Inferior parietal cortex (tissue), 1 donor: ENCODE data around the gene CLDN5.

Experiments
- DNase-seq: peaks from one replicate; pipeline ENCODE4 v3.0.0-alpha.2; 2016; ENCODE audit errors: extremely low spot score

The CLDN5 gene, protein sequence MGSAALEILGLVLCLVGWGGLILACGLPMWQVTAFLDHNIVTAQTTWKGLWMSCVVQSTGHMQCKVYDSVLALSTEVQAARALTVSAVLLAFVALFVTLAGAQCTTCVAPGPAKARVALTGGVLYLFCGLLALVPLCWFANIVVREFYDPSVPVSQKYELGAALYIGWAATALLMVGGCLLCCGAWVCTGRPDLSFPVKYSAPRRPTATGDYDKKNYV

DNA sequence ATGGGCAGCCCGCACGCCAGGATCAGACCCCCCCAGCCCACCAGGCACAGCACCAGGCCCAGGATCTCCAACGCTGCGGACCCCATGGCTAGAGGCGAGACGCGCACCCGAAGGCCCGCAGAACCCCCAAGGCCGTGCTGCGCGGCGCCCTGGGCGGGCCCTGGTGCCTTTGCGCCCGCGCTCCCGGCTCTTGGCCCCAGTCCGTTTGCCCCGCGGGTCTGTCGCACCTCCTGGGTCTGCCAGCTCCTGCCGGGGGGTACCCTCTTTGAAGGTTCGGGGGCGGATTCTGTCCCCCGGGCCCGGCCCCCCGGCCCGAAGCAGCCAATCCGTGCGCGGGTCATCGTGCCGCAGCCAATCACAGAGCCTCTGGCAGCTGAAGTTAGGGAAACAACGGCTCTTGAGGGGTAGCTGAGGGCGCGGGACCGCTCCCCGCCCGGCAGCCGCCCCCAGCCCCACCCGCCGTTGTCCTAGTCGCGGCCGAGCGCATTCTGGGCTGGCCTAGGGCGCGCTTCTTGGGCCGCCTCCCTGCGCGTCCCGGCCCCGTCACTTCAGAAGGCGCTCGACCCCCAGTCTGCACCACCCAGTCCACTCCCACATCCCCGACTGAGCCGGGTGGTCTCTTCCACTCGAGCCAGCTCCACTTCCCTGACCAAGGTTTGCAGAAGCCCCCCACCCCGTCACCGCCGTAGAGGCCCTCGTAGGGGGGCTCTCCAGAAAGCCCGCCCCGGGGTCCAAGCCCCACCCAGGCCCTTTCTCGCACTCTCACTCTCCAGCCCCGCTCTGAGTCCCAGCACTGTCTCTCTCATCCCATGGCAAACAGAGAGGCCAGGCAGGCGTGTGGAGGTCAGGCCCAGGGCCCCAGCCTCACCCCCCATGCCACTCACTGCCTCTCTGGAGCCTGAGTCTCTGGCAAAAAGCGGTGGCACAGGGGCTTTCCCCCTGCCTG, at the start of gene CLDN5:
Gene CLDN5 (minus strand): TSS at position 241 of the 946 bp plus-strand sequence. CDS start 155 bp downstream, at position 86.
- DNase-seq: no peak

DNA sequence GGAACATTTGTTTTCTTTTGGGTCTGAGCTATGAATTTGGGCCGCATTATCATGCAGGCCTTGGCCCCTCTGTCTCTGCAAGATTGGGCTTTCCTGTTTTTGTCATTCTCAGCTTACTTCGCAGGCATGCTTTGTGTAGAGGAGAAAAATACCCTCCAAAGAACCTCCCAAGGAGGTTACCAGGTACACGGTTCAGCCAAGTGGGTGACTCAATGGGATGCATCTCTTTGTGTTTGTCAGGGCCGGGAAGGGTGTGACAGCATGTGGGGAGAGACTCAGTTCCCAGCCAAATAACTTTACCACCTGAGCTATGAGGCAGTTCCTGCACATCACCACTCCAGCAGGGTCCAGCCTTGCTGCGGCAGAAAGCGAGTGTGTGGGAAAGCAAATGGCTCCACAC, 47.8 kb upstream of the CLDN5 start:
- DNase-seq: no peak

DNA sequence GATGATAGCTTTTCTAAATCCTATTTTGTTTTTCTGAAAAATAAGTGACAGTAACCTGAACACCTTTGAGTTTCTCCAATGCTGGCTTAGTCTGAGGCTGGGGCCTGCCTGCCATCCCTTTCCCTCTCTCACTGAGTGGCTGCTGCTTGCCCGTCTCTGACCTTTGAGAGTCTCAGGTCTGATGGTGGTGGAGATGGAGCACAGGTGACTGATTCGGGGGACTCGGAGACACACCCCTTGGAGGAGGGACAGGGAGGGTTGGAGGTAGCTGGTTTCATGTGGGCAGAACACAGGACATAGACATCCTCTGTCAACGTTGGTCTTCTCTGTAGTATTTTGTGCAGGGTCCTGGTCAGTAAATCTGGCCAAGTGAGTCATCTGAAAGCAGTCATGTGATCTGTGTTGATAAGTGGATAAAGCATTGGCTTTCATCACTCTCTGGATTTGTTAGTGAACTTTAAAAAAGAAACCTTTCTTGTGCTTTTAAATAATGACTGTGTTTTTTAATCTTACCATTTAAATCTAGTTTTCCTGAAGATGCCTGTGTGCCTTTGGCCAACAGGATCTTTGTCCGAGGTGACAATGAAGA, 47.1 kb upstream of the CLDN5 start:
- DNase-seq: no peak

DNA sequence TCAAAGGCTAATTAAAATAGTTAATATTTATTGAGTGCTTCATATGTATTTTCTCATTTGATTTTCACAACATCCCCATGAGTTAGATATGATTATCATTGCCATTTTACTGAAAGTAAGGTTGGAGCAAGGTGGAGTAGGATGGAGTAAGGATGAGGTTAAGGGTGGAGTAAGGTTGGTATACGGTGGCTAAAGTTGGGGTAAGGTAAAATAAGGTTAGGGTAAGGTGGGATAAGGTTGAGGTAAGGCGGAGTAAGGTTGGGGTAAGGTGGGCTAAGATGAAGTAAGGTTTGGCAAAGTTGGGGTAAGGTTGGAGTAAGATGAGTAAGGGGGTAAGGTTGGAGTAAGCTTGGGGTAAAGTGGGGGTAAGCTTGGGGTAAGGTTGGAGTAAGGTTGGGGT, 45.8 kb upstream of the CLDN5 start:
- DNase-seq: no peak

DNA sequence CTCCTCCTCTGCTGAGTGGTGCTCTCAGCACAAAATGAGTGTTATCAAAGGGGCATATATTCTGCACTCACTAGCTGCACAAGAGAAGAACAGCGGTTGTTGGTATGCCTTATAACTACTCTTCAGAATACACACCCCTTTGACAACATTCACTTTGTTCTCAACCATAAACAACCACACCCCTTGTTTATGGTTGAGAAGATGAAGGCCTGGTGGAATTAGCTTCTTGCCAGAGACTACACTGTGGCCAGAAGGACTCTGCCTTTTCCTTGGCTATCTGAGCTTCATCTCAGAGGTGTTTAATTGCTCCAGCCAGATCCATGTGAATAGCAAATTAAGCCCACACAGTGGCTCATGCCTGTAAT, 45.0 kb upstream of the CLDN5 start:
- no peak for DNase-seq

DNA sequence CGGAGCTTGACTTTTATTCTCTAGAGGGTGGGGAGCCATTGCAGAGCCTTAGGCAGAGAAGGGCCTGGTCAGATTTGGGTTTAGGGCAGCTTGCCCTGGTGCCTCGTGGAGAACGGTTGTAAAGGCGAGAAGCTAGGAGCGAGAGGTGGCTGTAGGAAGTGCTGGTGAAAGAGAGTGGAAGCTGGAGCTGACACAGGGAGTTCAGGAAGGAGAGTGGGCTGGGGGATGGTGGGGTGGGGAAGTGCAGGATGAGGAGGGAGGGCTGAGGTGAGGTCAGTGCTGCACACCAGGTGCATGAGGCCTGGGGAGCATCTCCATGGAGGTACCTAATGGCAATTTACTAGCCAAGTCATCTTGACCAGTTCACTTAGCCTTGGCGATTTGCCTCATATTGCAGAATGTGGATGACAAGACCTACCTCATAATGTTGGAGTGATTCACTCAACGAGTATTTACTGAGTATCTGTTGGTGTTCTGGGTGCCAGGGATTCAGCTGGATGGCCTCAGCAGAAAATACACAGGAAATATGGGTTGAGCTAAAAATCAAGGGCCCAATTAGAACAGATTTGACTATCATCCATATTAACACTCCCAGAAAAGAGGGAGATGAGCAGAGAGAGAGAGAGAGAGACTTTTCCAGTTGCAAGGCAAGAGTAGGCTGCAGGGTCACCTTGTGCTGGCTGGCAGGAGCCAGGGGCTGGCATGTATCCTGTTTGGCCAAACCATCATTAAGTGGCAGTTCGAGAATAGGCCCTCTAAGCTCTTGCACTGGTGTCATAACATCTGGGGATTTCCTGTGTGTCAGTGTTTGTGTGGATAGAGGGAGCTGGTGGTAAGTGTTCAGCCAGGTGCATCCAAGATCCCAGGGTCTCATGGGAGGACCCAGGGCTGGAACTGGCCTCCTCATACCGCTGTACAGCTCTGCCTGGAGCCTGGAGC, 44.4 kb upstream of the CLDN5 start:
- DNase-seq: no peak

DNA sequence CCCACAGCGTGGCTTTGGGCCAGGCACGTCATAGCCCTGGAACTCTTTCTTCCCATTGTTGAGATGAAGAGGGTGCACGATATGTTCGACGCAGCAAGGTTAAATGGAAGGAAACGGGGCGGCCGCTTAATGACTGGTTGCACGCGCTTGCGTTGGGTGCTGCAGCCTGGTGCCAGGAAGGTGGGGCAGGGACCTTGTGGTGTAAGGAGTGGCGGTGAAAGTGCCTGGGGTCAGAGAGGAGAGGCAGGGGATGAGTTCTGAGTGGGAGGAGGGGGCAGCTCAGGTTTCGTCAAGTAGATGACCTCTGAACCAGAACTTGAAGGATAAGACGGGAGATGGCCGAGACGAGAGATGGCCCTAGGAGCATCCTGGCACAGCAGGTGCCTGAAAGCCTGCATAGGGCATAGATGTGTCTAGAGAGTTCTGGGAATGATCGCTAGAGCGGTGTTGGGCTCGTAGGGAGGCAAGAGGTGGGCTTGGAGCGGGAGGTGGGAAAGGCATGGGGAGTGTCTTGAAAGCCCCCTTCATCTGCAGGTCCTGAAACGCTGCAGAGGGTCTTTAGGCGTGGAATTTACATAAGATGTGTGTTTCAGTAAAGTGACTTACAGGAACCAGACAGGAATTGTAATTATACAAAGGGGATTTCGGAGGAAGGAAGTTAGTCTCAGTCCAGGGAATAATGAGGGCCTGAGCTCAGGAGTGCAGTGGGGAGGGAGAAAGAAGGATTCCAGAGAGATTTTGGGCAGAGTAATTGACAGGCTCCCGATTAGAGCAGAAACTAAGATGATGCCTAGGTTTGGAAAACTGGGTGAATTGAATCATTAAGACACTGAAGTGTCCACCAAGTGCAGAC, 43.2 kb upstream of the CLDN5 start:
- no peak for DNase-seq

DNA sequence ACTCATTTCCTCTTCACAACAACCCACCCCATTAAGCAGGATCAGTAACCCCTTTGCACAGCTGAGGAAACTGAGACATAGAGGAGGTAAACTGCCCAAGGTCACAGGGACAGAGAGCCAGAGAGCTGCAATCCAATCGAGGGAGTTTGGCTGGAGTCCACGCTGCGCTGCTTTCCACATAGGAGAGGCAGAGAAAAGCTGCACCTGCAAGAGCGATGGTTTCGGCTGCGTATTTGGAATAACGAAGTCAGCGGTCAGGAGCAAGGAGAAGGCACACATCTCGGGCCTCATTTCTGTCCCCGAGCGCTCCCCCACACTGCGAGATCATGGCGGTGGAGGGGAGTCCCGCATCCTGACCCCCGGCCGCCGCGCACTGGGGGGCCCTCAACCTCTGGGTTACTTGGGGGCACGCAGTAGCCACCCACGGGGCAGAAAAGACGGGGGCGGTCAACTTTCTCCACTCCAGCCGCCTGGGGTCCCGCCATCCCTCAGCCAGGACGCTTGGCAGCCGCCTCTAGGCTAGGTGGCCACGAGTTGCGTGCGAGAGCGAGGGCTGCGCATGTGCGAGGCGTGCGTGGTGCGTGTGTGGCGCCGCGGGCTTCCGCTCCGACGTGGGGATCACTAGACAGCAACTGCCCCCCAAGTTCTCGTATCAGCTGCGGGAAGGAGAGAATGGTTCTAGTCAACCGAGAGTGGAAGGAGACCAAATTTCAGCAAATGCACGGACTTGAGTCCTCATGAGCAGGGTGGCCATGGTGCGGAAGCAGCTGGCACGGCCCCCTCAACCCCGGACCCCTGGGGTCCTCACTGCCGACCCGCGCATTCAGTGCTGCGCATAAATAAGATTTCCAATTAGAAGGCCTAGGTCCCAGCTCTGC, 42.3 kb upstream of the CLDN5 start:
- DNase-seq: no peak

DNA sequence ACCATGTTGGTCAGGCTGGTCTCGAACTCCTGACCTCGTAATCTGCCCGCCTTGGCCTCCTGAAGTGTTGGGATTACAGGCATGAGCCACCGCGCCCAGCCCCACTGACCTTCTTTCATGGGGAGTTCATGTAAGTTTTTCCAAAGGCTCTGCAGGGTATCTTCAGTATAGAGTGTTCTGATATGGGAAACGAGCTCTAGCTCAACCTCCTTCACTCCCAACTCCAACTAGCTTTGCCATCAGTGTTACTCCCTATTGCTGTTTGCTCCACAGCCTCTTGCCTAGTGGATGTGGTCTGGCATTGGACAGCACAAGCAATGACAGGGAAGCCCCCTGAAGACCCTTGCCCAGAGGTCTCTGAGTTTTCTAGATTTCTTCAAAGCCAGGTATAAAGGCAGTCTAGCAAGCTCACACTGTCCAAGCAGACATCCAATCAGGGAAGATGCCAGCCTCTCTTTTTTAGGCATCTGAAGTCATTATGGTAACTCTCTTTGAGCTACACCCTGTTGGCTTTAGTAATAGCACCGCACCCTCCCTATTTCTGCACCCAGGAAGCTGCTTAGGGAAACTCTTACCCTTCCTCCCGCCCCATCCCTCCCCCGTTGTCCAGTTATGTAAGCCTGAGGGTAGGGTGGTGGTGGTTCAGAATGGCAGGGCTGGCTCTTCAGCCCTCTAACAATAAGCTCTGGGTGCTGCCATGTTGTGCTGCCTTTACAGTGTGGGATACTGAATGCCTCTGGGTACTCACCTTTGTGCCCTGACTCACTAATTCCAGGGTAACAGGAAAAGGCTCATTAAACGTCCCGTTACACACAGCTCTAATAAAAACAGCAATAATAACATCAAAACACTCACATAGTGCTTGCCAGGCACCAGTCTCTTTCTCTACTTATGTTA, 41.4 kb upstream of the CLDN5 start:
- no peak for DNase-seq

DNA sequence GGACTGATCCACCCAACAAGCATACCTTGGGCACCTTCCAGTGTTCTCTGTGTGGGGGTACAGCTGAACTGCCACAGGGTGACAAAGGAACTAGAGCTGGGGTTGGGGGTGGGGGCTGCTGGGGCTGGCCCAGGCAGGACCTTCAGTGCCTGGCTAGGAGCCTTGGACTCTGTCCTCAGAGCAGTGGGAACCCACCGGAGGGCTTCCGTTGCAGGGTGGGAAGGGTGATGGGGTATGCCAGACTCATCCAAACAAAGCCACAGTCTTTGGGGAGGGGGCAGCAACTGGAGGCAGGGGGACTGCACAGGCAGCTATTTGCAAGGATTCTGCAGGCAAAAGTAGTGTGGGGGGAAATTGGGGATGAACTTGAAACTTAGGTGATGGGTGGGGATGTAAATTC, 35.7 kb upstream of the CLDN5 start:
- DNase-seq: no peak

DNA sequence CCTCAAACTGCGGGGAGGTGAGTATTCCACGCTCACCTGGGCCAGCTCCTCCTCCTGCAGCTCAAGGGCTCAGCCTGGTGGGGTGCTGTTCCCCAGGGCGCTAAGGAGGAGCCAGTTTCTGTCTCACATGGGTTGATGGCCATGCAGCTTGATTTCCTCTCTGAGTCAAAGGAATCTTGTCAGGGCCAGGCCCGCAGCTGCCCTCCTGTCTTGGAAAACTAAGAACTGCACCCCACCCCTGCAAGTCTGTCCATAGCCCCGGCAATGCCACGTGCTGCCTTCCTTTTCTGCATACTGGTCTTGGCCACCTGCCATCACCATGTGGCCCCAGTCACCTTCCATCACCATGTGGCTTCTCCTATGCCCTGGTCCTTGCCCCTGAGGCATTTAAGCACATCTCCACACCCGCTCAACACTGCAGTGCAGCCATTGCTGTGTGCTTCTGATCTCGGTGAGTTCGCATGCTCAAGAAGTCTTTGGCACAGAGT, 35.2 kb upstream of the CLDN5 start:
- DNase-seq: no peak

DNA sequence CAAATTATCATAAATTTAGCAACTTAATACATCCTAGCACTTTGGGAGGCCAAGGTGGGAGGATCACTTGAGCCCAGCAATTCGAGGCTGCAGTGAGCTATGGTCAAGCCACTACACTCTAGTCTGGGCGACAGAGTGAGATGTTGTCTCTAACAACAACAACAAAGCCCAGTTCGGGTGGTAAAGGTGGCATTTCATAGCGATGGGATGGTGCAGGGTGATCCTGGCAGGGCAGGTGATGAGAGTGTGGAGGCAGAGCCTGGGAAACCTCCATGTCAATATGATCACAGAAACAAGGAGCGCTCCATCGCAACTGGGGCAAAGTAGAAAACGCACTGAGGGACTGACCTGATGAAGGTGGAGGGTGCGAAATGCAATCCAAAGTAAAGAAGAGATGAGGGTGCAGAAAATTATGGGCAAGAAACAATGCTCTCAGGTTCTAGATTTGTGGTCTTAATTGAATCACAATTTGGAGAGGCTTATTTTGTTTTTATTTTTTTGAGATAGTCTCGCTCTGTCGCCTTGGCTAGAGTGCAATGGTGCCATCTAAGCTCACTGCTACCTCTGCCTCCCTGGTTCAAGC, 32.8 kb upstream of the CLDN5 start:
- DNase-seq: no peak

DNA sequence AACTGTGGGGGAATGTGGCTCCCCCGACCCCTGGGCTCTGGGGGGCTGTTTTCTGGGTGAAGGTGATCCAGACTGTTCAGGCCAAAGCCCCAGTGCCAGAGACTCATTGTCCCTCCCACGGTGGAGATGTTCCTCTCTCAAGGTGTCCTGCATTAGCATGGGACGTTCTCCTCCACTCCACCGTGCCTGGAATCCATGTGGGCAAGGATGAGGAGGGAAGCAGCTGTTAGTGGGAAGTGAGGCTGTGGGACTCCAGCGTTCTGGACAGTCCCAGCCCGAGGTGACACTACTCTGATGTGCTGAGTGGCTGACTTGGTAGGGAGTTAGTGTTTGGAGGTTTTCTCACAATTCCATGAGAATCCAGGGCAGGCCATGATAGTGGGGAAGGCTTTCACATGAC, 31.4 kb upstream of the CLDN5 start:
- DNase-seq: no peak

DNA sequence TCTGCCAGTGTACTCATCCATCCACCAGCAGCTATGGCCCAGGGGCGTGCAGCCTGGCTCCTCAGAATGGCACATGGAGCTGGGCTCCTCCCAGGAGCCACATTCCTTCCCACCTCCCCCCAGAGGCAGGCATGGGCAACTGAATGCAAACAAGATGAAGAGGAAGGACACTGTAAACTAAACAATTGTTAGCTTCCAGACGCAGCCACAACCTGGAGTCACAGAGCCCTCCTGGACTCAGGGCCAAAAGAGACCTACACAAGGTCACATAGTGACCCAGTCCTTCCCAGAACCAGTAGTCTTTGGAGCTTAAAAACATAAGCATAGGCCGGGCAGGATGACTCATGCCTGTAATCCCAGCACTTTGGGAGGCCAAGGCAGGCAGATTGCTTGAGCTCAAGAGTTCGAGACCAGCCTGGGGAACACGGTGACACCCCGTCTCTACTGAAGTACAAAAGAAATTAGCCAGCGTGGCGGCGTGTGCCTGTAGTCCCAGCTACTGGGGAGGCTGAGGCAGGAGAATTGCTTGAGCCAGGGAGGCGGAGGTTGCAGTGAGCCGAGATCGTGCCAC, 30.7 kb upstream of the CLDN5 start:
- no peak for DNase-seq

DNA sequence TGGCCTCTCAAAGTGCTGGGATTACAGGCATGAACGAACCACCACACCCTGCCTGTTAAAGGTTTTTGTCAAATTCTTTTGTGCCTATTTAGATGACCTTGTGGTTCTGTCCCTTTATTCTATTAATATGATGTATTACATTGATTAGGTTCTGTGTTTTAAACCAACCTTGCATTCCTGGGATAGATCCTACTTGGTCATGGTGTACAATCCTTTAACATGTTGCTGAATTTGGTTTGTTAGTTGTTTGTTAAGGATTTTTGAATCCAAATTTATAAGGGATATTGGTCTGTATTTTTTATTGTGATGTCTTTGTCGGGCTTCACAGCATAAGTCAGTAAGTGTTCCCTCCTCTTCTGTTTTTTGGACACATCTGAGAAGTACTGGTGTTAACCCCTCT, 29.0 kb upstream of the CLDN5 start:
- DNase-seq: no peak

DNA sequence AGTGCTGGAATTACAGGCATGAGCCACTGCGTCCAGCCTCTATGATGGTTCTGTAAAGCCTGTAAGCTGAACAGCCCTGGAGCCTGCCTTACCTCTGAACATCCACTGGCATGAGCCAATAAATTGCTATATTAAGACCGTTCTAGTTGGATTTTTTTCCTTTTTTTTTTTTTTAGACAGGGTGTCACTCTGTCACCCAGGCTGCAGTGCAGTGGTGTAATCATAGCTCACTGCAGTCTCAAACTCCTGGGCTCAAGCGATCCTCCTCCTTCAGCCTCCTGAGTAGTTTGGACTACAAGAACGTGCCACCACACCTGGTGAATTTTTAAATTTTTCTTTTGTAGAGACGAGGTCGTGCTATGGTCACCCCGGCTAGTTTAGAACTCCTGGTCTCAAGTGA, 26.2 kb upstream of the CLDN5 start:
- DNase-seq: no peak

DNA sequence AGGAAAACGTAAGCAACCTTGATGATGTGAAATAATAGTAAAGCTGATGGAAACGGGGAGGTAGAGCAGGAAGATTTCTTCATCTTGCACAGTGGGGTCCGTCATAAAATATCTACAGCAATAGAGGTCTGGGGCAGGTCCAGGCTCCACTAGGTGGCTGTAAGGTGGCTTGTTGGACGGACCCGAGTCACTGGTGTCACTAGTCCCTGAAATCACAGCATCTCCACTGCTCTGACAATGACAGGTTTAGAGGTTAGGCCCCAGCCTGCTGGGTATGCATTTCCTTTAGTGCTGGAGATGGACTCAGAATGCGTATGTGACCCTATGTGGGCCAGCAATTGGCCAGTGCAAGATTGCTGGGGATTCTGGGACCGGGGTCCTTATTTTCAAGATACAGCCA, 25.2 kb upstream of the CLDN5 start:
- DNase-seq: no peak

DNA sequence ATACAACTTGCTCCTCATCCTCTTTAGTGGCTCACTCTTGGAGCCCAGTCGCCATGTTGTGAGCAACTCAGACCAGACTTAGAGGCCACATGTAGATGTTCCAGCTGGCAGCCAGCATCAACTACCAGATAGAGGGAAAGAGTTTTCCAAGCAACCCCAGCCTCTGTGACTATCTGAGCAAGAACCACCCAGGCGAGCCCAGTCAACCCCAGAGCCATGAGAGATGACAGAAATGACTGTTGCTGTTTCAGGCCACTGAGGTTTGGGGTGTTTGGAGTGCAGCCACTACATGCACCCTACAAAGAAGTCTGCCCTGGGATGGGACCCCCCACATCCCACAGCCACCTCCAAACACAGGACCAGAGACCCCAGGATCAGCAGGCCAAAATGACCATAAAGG, 24.8 kb upstream of the CLDN5 start:
- DNase-seq: no peak
